IMR-90 (cell line): ENCODE results near the gene FGF2. TPM values are rescaled to one million over a fixed set of nuclear protein-coding genes. Genes with fewer than 3 reads are reported as not detected.

ENCODE experiments used
- ATAC-seq: fragments of 200-7000 bp; cut with Tn5 transposase; 2 replicates; pipeline ENCODE4 v1.9.1; 2020; ENCODE audit warnings: low read depth, mild to moderate bottlenecking, moderate library complexity
- BruUV-seq: library from RNA; stranded (reverse); fragments of 400-500 nt; replicated peaks from 2 replicates; lab custom pipeline; 2021; lab: Mats Ljungman, UMichigan
- CTCF ChIA-PET: fragments of 300-600 bp; formaldehyde crosslinking; extraction: SDS; loops from one replicate; lab custom pipeline; 2021; ENCODE audit warnings: antibody characterized with exemption; lab: Yijun Ruan, JAX
- POLR2A ChIA-PET: fragments of 300-600 bp; sonication (Branson Sonifier 250); formaldehyde crosslinking; loops from one replicate; lab custom pipeline; 2022; ENCODE audit warnings: antibody characterized with exemption; ENCODE audit not compliant: unreplicated experiment; lab: Charles Lee
- DNase-seq: peaks from one replicate; pipeline ENCODE4 v3.0.0; 2013
- H2AFZ ChIP-seq: replicated peaks from 2 replicates; pipeline ENCODE3; 2013; ENCODE audit warnings: low read length, mild to moderate bottlenecking; ENCODE audit not compliant: poor library complexity
- H2AK5ac ChIP-seq: 2 replicates; pipeline ENCODE4 v1.6.1; 2013; ENCODE audit warnings: low read depth, low read length, inconsistent platforms
- H2AK9ac ChIP-seq: replicated peaks from 2 replicates; pipeline ENCODE3; 2013; ENCODE audit warnings: mild to moderate bottlenecking, low read depth, low read length, moderate library complexity; ENCODE audit not compliant: poor library complexity
- H2BK120ac ChIP-seq: 2 replicates; pipeline ENCODE4 v1.6.1; 2013; ENCODE audit warnings: low read depth, low read length, inconsistent platforms
- H2BK15ac ChIP-seq: 3 replicates; pipeline ENCODE4 v1.6.1; 2013; ENCODE audit warnings: low read depth, low read length, inconsistent platforms
- H2BK20ac ChIP-seq: 2 replicates; pipeline ENCODE4 v1.6.1; 2013; ENCODE audit warnings: low read depth, mild to moderate bottlenecking, inconsistent platforms, low read length, moderate library complexity
- H2BK5ac ChIP-seq: 2 replicates; pipeline ENCODE4 v1.6.1; 2013; ENCODE audit warnings: mild to moderate bottlenecking, low read depth, low read length, inconsistent platforms; ENCODE audit not compliant: poor library complexity, severe bottlenecking
- H3K14ac ChIP-seq: replicated peaks from 2 replicates; pipeline ENCODE4 v1.6.1; 2013; ENCODE audit warnings: low read depth, low read length, inconsistent platforms
- H3K18ac ChIP-seq: 2 replicates; pipeline ENCODE4 v1.6.1; 2013; ENCODE audit warnings: low read depth, low read length, control low read depth
- H3K23ac ChIP-seq: 2 replicates; pipeline ENCODE4 v1.6.1; 2013; ENCODE audit warnings: low read depth, low read length, inconsistent platforms
- H3K27ac ChIP-seq: 2 replicates; pipeline ENCODE4 v1.5.1; 2013; ENCODE audit warnings: mild to moderate bottlenecking, control low read depth, low read length; ENCODE audit not compliant: insufficient read depth
- H3K27me3 ChIP-seq: 2 replicates; pipeline ENCODE4 v1.6.1; 2013; ENCODE audit warnings: low read length; ENCODE audit not compliant: control insufficient read depth, insufficient read depth
- H3K36me3 ChIP-seq: 2 replicates; pipeline ENCODE4 v1.6.1; 2013; ENCODE audit warnings: low read length, mixed read lengths; ENCODE audit not compliant: control insufficient read depth, insufficient read depth
- H3K4ac ChIP-seq: 2 replicates; pipeline ENCODE4 v1.6.1; 2013; ENCODE audit warnings: low read depth, low read length, inconsistent platforms
- H3K4me1 ChIP-seq: 2 replicates; pipeline ENCODE4 v1.6.1; 2013; ENCODE audit warnings: low read length, mixed read lengths; ENCODE audit not compliant: control insufficient read depth, insufficient read depth
- H3K4me2 ChIP-seq: 2 replicates; pipeline ENCODE4 v1.6.1; 2013; ENCODE audit warnings: low read depth, mild to moderate bottlenecking, control low read depth, low read length, moderate library complexity
- H3K4me3 ChIP-seq: 2 replicates; pipeline ENCODE4 v1.5.1; 2013; ENCODE audit warnings: low read depth, mild to moderate bottlenecking, control low read depth, low read length, moderate library complexity; ENCODE audit not compliant: insufficient read depth
- H3K56ac ChIP-seq: 2 replicates; pipeline ENCODE4 v1.6.1; 2013; ENCODE audit warnings: low read length, inconsistent platforms; ENCODE audit not compliant: insufficient read depth; ENCODE audit errors: extremely low read depth
- H3K79me1 ChIP-seq, 2 experiments: 2 replicates each; pipeline ENCODE4 v1.6.1; 2013; ENCODE audit warnings: low read length in 2 of 2, inconsistent platforms in 1 of 2, low read depth in 1 of 2
- H3K9ac ChIP-seq: 2 replicates; pipeline ENCODE4 v1.6.1; 2013; ENCODE audit warnings: low read depth, low read length, control low read depth
- H3K9me1 ChIP-seq: 2 replicates; pipeline ENCODE4 v1.6.1; 2013; ENCODE audit warnings: low read length, inconsistent platforms; ENCODE audit not compliant: insufficient read depth
- H3K9me3 ChIP-seq: 2 replicates; pipeline ENCODE4 v1.6.1; 2013; ENCODE audit warnings: low read length; ENCODE audit not compliant: control insufficient read depth, insufficient read depth
- H4K20me1 ChIP-seq: 2 replicates; pipeline ENCODE4 v1.6.1; 2013; ENCODE audit warnings: low read length, inconsistent platforms; ENCODE audit not compliant: insufficient read depth
- H4K5ac ChIP-seq: 2 replicates; pipeline ENCODE4 v1.6.1; 2013; ENCODE audit warnings: mild to moderate bottlenecking, low read depth, low read length, control low read depth
- H4K8ac ChIP-seq, 2 experiments: 2 replicates each; pipeline ENCODE4 v1.6.1; 2013; ENCODE audit warnings: low read depth in 2 of 2, low read length in 2 of 2, control low read depth in 1 of 2, inconsistent platforms in 1 of 2
- H4K91ac ChIP-seq: 2 replicates; pipeline ENCODE4 v1.6.1; 2013; ENCODE audit warnings: low read depth, low read length, inconsistent platforms; ENCODE audit not compliant: insufficient read depth
- BHLHE40 ChIP-seq: fragments of 150-350 bp; IDR thresholded peaks from 2 replicates; pipeline ENCODE4 v1.6.1; 2016; ENCODE audit warnings: mild to moderate bottlenecking, low read depth, low read length
- CEBPB ChIP-seq: IDR thresholded peaks from 2 replicates; pipeline ENCODE4 v1.6.1; 2012; ENCODE audit warnings: low read depth, low read length, improper control_type of control experiment
- CTCF ChIP-seq: conservative IDR thresholded peaks from 2 replicates; pipeline ENCODE4 v1.5.1; 2012; ENCODE audit warnings: mild to moderate bottlenecking, low read depth, low read length, improper control_type of control experiment
- MAZ ChIP-seq: IDR thresholded peaks from 2 replicates; pipeline ENCODE4 v1.6.1; 2012; ENCODE audit warnings: low read depth, mild to moderate bottlenecking, low read length, improper control_type of control experiment, moderate library complexity, borderline replicate concordance
- MXI1 ChIP-seq: IDR thresholded peaks from 2 replicates; pipeline ENCODE4 v1.6.1; 2012; ENCODE audit warnings: low read depth, mild to moderate bottlenecking, low read length, moderate library complexity, borderline replicate concordance
- WGBS, 2 experiments: methylation state at CpG; one replicate each; pipeline versions ENCODE4 v1.1.5 to v1.1.7; 2013; ENCODE audit warnings: missing lambda C conversion rate in 2 of 2; ENCODE audit not compliant: insufficient read length in 1 of 2; ENCODE audit errors: extremely low coverage in 2 of 2; 5-methylcytosine and 5-hydroxymethylcytosine counted together
- dilution Hi-C: fragments of 300-500 bp; cut with HindIII; formaldehyde crosslinking; loops from one replicate; pipeline ENCODE4 v1.14.3; 2018; ENCODE audit warnings: low sequenced_read_pairs; ENCODE audit not compliant: unreplicated experiment
- in situ Hi-C: fragments of 300-500 bp; cut with MboI; formaldehyde crosslinking; loops from 3 replicates; pipeline ENCODE4 v1.14.3; 2019; ENCODE audit warnings: low sequenced_read_pairs, inconsistent platforms, mixed read lengths
- intact Hi-C: fragments of 100-400 bp; cut with micrococcal nuclease; formaldehyde crosslinking; loops from 2 replicates; pipeline ENCODE4 v1.10.0; 2022
- polyA plus RNA-seq, 3 experiments: library from polyadenylated mRNA; depleted of rRNA; stranded (reverse); fragments of >200 nt; gene quantifications; 2 replicates each; pipeline ENCODE4 v1.2.3, GENCODE V29; 2012; ENCODE audit warnings: low replicate concordance in 1 of 3
- total RNA-seq: library from RNA; depleted of rRNA; stranded (reverse); fragments of >200 nt; gene quantifications from 2 replicates; pipeline ENCODE4 v1.2.3, GENCODE V29; 2012

Gene FGF2
- total and polyA plus RNA-seq, 2 of the 4 experiments (the other 2 are of a cell fraction): 12.9 to 27.1 TPM

- Histone ChIP-seq H3K9ac (no peak overlapping the region), H2AK9ac (no peak overlapping the region), H3K4me2 (no peak overlapping the region), H2AK5ac (no peak overlapping the region), H3K27me3 (no peaks in the 10 kb centered on the region), H4K20me1 (peaks cover 64% of the 10 kb centered on the region), H2BK20ac (no peak overlapping the region), H3K14ac (0 out of 2 replicates have a peak overlapping the region, but pooled peaks have one; percentile 31), H3K56ac (no peak overlapping the region), H4K8ac (no peak overlapping the region), H3K4ac (no peak overlapping the region), H3K4me3 (no peak overlapping the region), H3K79me1 (peaks cover 3 to 78% of the 10 kb centered on the region in 2 experiments; a peak in 2 of 4 replicates), H3K18ac (no peak overlapping the region), H3K4me1 (peaks cover 16% of the 10 kb centered on the region), H4K91ac (no peak overlapping the region), H3K23ac (no peak overlapping the region), H3K9me1 (peaks cover 17% of the 10 kb centered on the region), H4K5ac (no peak overlapping the region), H2AFZ (no peak overlapping the region), H3K36me3 (peaks cover 10% of the 10 kb centered on the region), H2BK5ac (peak overlapping the region; percentile 10), H3K27ac (no peak overlapping the region), H3K9me3 (no peaks in the 10 kb centered on the region), H2BK15ac (no peak overlapping the region), H2BK120ac (no peak overlapping the region)
- BruUV-seq: no TSS peak
- intact Hi-C loops (loop anchor here (5.0 to 10.0 kb wide), 2 partner anchors 38 to 229 kb away; no protein-coding TSS in a partner anchor), in situ Hi-C loops (no loop called here), dilution Hi-C loops (no loop called here)
- ChIA-PET POLR2A (no interaction called here), CTCF (no interaction called here)
- 90% methylated on average over 2 of the region's 4 CpGs; no CpG with 5 or more reads in 1 of the 2 experiments for WGBS, 2 experiments
- no peak for DNase-seq
- TF ChIP-seq CEBPB: no peak
- TF ChIP-seq BHLHE40: no peak
- TF ChIP-seq MAZ: no peak
- no peak for TF ChIP-seq CTCF
- no peak for TF ChIP-seq MXI1
- ATAC-seq: no peak
Observed at GRCh38 chr4:122833999-122834398, 7.4 kb downstream of the FGF2 start.
